Ammon's horn (tissue), 1 donor: ENCODE measurements around the gene NCKAP5L.
"Not testable (repeated sequence)": the region's sequence is repeated elsewhere in the genome, so short reads cannot be mapped to it uniquely, and the experiment has no call there.

ENCODE experiments used
- DNase-seq: peaks from one replicate; pipeline ENCODE4 v3.0.0-alpha.2; 2016; ENCODE audit warnings: low spot score

NCKAP5L gene

GRCh38 chr12:49800421-49801140 is 27.6 kb downstream of the NCKAP5L start:
- DNase-seq = no peak

GRCh38 chr12:49798934-49799333 is 29.3 kb downstream of the NCKAP5L start:
- no peak for DNase-seq

GRCh38 chr12:49798248-49798647 is 30.0 kb downstream of the NCKAP5L start:
- no peak for DNase-seq

GRCh38 chr12:49797449-49797776 is 30.8 kb downstream of the NCKAP5L start:
- DNase-seq = no peak

GRCh38 chr12:49796606-49797448 is 31.4 kb downstream of the NCKAP5L start:
- no peak for DNase-seq

GRCh38 chr12:49796155-49796554 is 32.1 kb downstream of the NCKAP5L start:
- no peak for DNase-seq

GRCh38 chr12:49795654-49796105 is 32.5 kb downstream of the NCKAP5L start:
- no peak for DNase-seq

- DNase-seq = no peak
Observed at GRCh38 chr12:49794811-49795653, 33.2 kb downstream of the NCKAP5L start.

GRCh38 chr12:49794021-49794420 is 34.2 kb downstream of the NCKAP5L start:
- no peak for DNase-seq

- no peak for DNase-seq
Observed at GRCh38 chr12:49793620-49794019, 34.6 kb downstream of the NCKAP5L start.

- DNase-seq = no peak
Observed at GRCh38 chr12:49792976-49793580, 35.1 kb downstream of the NCKAP5L start.

GRCh38 chr12:49792181-49792970 is 35.8 kb downstream of the NCKAP5L start:
- no peak for DNase-seq

GRCh38 chr12:49791700-49792099 is 36.5 kb downstream of the NCKAP5L start:
- DNase-seq = no peak

- no peak for DNase-seq
Observed at GRCh38 chr12:49790741-49791555, 37.3 kb downstream of the NCKAP5L start.

- no peak for DNase-seq
Observed at GRCh38 chr12:49789992-49790391, 38.2 kb downstream of the NCKAP5L start.

GRCh38 chr12:49787672-49788071 is 40.5 kb downstream of the NCKAP5L start:
- DNase-seq = no peak

GRCh38 chr12:49784756-49785409 is 43.3 kb downstream of the NCKAP5L start:
- no peak for DNase-seq

GRCh38 chr12:49783917-49784676 is 44.1 kb downstream of the NCKAP5L start:
- peak; percentile 32 for DNase-seq

- DNase-seq = not testable (repeated sequence)
Observed at GRCh38 chr12:49780914-49781313, 47.3 kb downstream of the NCKAP5L start.
